ENCODE measurements around the gene AGBL4. TPM values are rescaled to one million over a fixed set of nuclear protein-coding genes. Genes with fewer than 3 reads are reported as not detected.

AGBL4 gene
- total and polyA plus RNA-seq, 2 of the 4 experiments (the other 2 are of a cell fraction) = not detected

DNA sequence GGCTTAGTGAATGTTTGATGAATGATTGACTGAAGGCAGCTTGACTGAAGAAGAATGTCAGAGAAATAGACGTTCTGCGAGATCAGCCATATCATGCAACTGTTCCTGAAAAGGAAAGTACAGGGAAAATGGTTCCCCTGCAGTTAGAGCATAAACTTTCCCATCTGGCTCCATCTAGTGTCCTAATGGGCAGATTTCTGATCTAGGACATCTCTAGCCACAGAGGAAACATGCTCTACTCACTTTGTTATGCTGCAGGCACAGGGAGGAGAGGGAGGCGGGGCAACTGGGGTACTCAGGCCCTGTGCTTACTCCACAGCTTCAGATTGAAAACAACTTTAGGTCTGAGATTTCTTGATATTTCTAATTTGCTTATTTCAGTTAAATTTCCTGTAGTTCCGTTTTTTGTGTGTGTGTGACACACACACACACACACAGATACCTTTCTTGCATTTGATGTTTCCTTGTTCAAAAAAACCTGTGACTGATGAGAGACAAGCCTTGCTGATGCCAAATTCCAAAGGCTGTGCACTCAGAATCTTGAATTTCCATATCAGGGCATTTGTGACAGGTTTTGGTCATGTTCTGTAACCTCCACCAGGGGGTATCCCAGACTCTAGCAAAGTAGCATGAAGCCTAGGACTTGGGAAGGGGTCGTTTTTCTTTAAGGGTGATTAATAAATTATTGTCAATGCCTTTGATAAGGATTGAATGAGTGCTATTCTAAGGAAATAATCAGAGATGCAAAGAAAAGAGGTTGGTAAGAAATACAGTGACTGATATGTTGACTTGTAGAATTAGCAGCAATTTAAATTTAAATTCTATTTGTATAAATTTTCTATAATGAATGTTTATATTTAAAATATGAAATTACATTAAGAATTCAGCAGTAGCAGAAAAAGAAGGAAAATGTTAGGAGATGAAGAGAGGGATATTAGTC lies 1107.4 kb downstream of the AGBL4 start:
- no peaks in the 10 kb centered on the region for H3K79me1 ChIP-seq (ENCODE audit: low read depth in 1 of 2, low read length in 2 of 2)
- no peak overlapping the region for H3K56ac ChIP-seq (ENCODE audit: extremely low read depth, insufficient read depth, low read length)
- intact Hi-C loops (cut with micrococcal nuclease) (no loop called here), dilution Hi-C loops (cut with HindIII; ENCODE audit: low sequenced_read_pairs, unreplicated experiment) (no loop called here), in situ Hi-C loops (cut with MboI; ENCODE audit: low sequenced_read_pairs) (no loop called here)
- no peaks in the 10 kb centered on the region for H3K9me1 ChIP-seq (ENCODE audit: insufficient read depth, low read length)
- H3K4me1 ChIP-seq (ENCODE audit: control insufficient read depth, insufficient read depth, low read length) = no peaks in the 10 kb centered on the region
- H3K27ac ChIP-seq (ENCODE audit: insufficient read depth, low read length) = no peak overlapping the region
- BruUV-seq (replicated peaks) = no TSS peak
- no peak for ATAC-seq (ENCODE audit: low read depth)
- H3K23ac ChIP-seq (ENCODE audit: low read depth, low read length) = no peak overlapping the region
- no CpG with 5 or more reads among the region's 5 CpGs for WGBS, 2 experiments (ENCODE audit: extremely low coverage in 2 of 2, insufficient read length in 1 of 2)
- no peak overlapping the region for H2AK9ac ChIP-seq (replicated peaks; ENCODE audit: low read depth, low read length, poor library complexity)
- ChIA-PET POLR2A (ENCODE audit: unreplicated experiment) (no interaction called here), CTCF (interaction anchor here (1.0 kb wide), 1 partner anchor 9 kb away, joined by 3 read pairs; no protein-coding TSS in a partner anchor)
- H2BK120ac ChIP-seq (ENCODE audit: low read depth, low read length) = no peak overlapping the region
- H2AFZ ChIP-seq (replicated peaks; ENCODE audit: low read length, poor library complexity) = no peak overlapping the region
- no peaks in the 10 kb centered on the region for H4K20me1 ChIP-seq (ENCODE audit: insufficient read depth, low read length)
- no peak overlapping the region for H3K4me3 ChIP-seq (ENCODE audit: insufficient read depth, low read depth, low read length)
- DNase-seq = peak; percentile 2
- no peak overlapping the region for H3K4ac ChIP-seq (ENCODE audit: low read depth, low read length)
- no peak overlapping the region for H3K9ac ChIP-seq (ENCODE audit: low read depth, low read length)
- no peak overlapping the region for H4K5ac ChIP-seq (ENCODE audit: low read depth, low read length)
- no peak overlapping the region for H2BK20ac ChIP-seq (ENCODE audit: low read depth, low read length)
- H3K27me3 ChIP-seq (ENCODE audit: control insufficient read depth, insufficient read depth, low read length) = no peaks in the 10 kb centered on the region
- no peak overlapping the region for H3K14ac ChIP-seq (replicated peaks; ENCODE audit: low read depth, low read length)
- no peak overlapping the region for H3K4me2 ChIP-seq (ENCODE audit: low read depth, low read length)
- no peak overlapping the region for H2BK15ac ChIP-seq (ENCODE audit: low read depth, low read length)
- no peak overlapping the region for H4K91ac ChIP-seq (ENCODE audit: insufficient read depth, low read depth, low read length)
- peak; percentile 12; the same call in 1 of the 2 replicates for TF ChIP-seq CTCF (conservative IDR thresholded peaks at IDR 0.05; ENCODE audit: low read depth, low read length)
- no peak for TF ChIP-seq NFE2L2 (IDR thresholded peaks at IDR 0.05; ENCODE audit: low read depth, low read length)
- TF ChIP-seq RAD21 (IDR thresholded peaks at IDR 0.05; ENCODE audit: low read length) = 0 out of 2 replicates have a peak, but pooled peaks have one; percentile 14
- peaks cover 7% of the 10 kb centered on the region for H3K9me3 ChIP-seq (ENCODE audit: control insufficient read depth, insufficient read depth, low read length)
- H4K8ac ChIP-seq (ENCODE audit: low read depth in 2 of 2, low read length in 2 of 2) = no peak overlapping the region
- no peak overlapping the region for H2AK5ac ChIP-seq (ENCODE audit: low read depth, low read length)
- no peaks in the 10 kb centered on the region for H3K36me3 ChIP-seq (ENCODE audit: control insufficient read depth, insufficient read depth, low read length)
- no peak overlapping the region for H3K18ac ChIP-seq (ENCODE audit: low read depth, low read length)
- H2BK5ac ChIP-seq (ENCODE audit: low read depth, low read length, poor library complexity, severe bottlenecking) = no peak overlapping the region
